Measurements from ENCODE around the gene SVIP. TPM values are rescaled to one million over a fixed set of nuclear protein-coding genes. Genes with fewer than 3 reads are reported as not detected.

Gene SVIP
- total RNA-seq, 3 donors from 2014 or later, result 6.1 to 25.2 (median 12.8) TPM

DNA sequence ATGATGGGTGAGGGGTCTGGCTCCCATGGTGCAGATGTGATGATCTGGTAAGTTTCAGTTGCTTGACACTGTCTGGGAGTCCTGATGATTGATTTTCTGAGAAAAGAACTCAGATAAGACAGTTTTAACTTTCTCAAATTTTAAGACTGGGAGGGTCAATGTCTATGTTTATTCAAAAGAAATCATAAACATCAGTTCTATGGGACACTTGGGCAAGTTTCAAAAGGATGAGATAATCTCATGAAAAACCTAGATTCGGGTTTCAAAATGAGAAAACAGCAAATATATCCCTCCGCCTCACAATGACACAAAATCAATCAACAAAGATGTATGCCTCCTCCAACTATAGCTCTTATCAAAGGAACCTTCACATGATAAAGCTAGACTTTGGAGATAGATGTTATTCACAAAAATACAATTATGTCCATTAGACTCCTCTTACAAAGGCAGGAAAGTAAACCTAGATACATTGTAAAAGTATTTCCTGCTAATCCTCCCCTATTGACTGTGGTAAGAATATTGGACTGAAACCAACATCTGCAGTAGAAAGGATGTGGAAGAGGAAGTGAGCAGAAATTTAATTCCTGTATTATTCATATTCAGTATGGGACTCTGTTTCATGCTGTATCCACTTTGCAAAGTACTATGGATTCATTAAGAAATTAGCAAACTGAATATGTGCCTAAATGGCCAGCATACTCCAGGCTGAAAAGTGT is 21.6 kb downstream of the SVIP start:
- intact Hi-C loops (cut with DNase I; ENCODE audit: low total_unique reads), result no loop called here
- Histone ChIP-seq H3K4me3 (no peak overlapping the region), H3K4me1 (no peaks in the 10 kb centered on the region), H3K27ac (peak overlapping the region in 1 of 2 donors; percentile 8), H3K9me3 (no peaks in the 10 kb centered on the region), H3K27me3 (no peaks in the 10 kb centered on the region), H3K36me3 (peaks cover 3% of the 10 kb centered on the region)
- TF ChIP-seq, protein P1, sequence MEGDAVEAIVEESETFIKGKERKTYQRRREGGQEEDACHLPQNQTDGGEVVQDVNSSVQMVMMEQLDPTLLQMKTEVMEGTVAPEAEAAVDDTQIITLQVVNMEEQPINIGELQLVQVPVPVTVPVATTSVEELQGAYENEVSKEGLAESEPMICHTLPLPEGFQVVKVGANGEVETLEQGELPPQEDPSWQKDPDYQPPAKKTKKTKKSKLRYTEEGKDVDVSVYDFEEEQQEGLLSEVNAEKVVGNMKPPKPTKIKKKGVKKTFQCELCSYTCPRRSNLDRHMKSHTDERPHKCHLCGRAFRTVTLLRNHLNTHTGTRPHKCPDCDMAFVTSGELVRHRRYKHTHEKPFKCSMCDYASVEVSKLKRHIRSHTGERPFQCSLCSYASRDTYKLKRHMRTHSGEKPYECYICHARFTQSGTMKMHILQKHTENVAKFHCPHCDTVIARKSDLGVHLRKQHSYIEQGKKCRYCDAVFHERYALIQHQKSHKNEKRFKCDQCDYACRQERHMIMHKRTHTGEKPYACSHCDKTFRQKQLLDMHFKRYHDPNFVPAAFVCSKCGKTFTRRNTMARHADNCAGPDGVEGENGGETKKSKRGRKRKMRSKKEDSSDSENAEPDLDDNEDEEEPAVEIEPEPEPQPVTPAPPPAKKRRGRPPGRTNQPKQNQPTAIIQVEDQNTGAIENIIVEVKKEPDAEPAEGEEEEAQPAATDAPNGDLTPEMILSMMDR (IDR thresholded peaks at IDR 0.05), result no peak
- no peak for TF ChIP-seq POLR2A (IDR thresholded peaks at IDR 0.05)
- no peak for TF ChIP-seq POLR2AphosphoS5 (IDR thresholded peaks at IDR 0.05)
- no peak for DNase-seq (ENCODE audit: low spot score in 2 of 2)

GRCh38 chr11:22807391-22807790 is 22.2 kb downstream of the SVIP start:
- Histone ChIP-seq H3K27me3 (no peaks in the 10 kb centered on the region), H3K9me3 (no peaks in the 10 kb centered on the region), H3K27ac (no peak overlapping the region), H3K4me3 (no peak overlapping the region), H3K36me3 (peaks cover 3% of the 10 kb centered on the region), H3K4me1 (no peaks in the 10 kb centered on the region)
- intact Hi-C loops (cut with DNase I; ENCODE audit: low total_unique reads), result no loop called here
- TF ChIP-seq POLR2AphosphoS5 (IDR thresholded peaks at IDR 0.05) (no peak), POLR2A (IDR thresholded peaks at IDR 0.05) (no peak)
- TF ChIP-seq, protein P1 (IDR thresholded peaks at IDR 0.05), result no peak
- no peak for DNase-seq (ENCODE audit: low spot score in 2 of 2)

DNA sequence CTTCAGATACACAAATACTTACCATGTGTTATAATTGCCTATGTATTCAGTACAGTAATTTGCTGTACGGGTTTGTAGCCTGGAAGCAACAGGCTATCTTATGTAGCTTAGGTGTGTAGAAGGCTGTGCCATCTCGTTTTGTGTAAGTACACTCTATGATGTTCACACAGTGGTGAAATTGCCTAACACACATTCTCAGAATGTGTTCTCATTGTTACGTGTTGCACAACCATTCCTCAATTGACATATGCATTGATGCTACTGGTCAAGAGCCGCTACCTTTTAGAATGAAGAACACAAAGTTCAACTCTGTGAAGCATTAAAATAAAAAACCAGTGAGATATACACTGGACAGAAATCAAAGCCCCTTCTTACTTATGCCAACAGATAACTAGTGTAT is 26.7 kb downstream of the SVIP start:
- H3K27me3 ChIP-seq, result no peaks in the 10 kb centered on the region
- no peaks in the 10 kb centered on the region for H3K4me1 ChIP-seq
- H3K9me3 ChIP-seq, result no peaks in the 10 kb centered on the region
- no peak overlapping the region for H3K27ac ChIP-seq
- no peak overlapping the region for H3K4me3 ChIP-seq
- intact Hi-C loops (cut with DNase I; ENCODE audit: low total_unique reads), result no loop called here
- peaks cover 3% of the 10 kb centered on the region for H3K36me3 ChIP-seq
- DNase-seq (ENCODE audit: low spot score in 2 of 2), result no peak
- TF ChIP-seq POLR2A (IDR thresholded peaks at IDR 0.05) (no peak), POLR2AphosphoS5 (IDR thresholded peaks at IDR 0.05) (no peak)
- TF ChIP-seq, protein P1 (IDR thresholded peaks at IDR 0.05), result no peak

- no peak overlapping the region for H3K4me3 ChIP-seq
- no peaks in the 10 kb centered on the region for H3K27me3 ChIP-seq
- no peak for TF ChIP-seq POLR2A (IDR thresholded peaks at IDR 0.05)
- TF ChIP-seq POLR2AphosphoS5 (IDR thresholded peaks at IDR 0.05), result no peak
- TF ChIP-seq, protein P1 (IDR thresholded peaks at IDR 0.05), result no peak
- H3K36me3 ChIP-seq, result peaks cover 3% of the 10 kb centered on the region
- no peaks in the 10 kb centered on the region for H3K4me1 ChIP-seq
- H3K27ac ChIP-seq, result no peak overlapping the region
- no peaks in the 10 kb centered on the region for H3K9me3 ChIP-seq
- intact Hi-C loops (cut with DNase I; ENCODE audit: low total_unique reads), result no loop called here
- DNase-seq (ENCODE audit: low spot score in 2 of 2), result no peak
Observed at GRCh38 chr11:22800482-22800881, 29.1 kb downstream of the SVIP start.

- H3K4me3 ChIP-seq, result no peak overlapping the region
- no peak for DNase-seq (ENCODE audit: low spot score in 2 of 2)
- TF ChIP-seq POLR2AphosphoS5 (IDR thresholded peaks at IDR 0.05), result no peak
- no peaks in the 10 kb centered on the region for H3K27me3 ChIP-seq
- H3K9me3 ChIP-seq, result no peaks in the 10 kb centered on the region
- no peaks in the 10 kb centered on the region for H3K36me3 ChIP-seq
- no peaks in the 10 kb centered on the region for H3K4me1 ChIP-seq
- H3K27ac ChIP-seq, result no peak overlapping the region
- intact Hi-C loops (cut with DNase I; ENCODE audit: low total_unique reads), result no loop called here
Observed at GRCh38 chr11:22798901-22799300, 30.7 kb downstream of the SVIP start.
